Measurements from ENCODE around the gene CIC.
A peak's percentile ranks its signal among the peaks of the same experiment; 100 is the strongest.

The CIC gene

GRCh38 chr19:42281146-42281826 lies 12.2 kb downstream of the CIC start:
- H3K4me3 ChIP-seq (ENCODE audit: low read depth, low read length) = peak overlapping the region; percentile 72
- DNase-seq (ENCODE audit: low read depth, low spot score) = peak; percentile 40
- in situ Hi-C loops (cut with HindIII; ENCODE audit: low sequenced_read_pairs) = no loop called here
- no peak for TF ChIP-seq CTCF (IDR thresholded peaks at IDR 0.05; ENCODE audit: low read depth, low read length)

GRCh38 chr19:42281827-42282762 lies 13.0 kb downstream of the CIC start:
- in situ Hi-C loops (cut with HindIII; ENCODE audit: low sequenced_read_pairs) = no loop called here
- peak overlapping the region; percentile 72 for H3K4me3 ChIP-seq (ENCODE audit: low read depth, low read length)
- peak; percentile 64 for DNase-seq (ENCODE audit: low read depth, low spot score)
- TF ChIP-seq CTCF (IDR thresholded peaks at IDR 0.05; ENCODE audit: low read depth, low read length) = no peak

GRCh38 chr19:42282819-42283187 lies 13.8 kb downstream of the CIC start:
- no peak for DNase-seq (ENCODE audit: low read depth, low spot score)
- in situ Hi-C loops (cut with HindIII; ENCODE audit: low sequenced_read_pairs) = no loop called here

GRCh38 chr19:42283188-42284065 lies 14.4 kb downstream of the CIC start:
- DNase-seq (ENCODE audit: low read depth, low spot score) = peak; percentile 95
- H3K4me3 ChIP-seq (ENCODE audit: low read depth, low read length) = peak overlapping the region; percentile 15
- no peak for TF ChIP-seq CTCF (IDR thresholded peaks at IDR 0.05; ENCODE audit: low read depth, low read length)
- in situ Hi-C loops (cut with HindIII; ENCODE audit: low sequenced_read_pairs) = no loop called here

More at GRCh38 chr19:42282819-42283187, 13.8 kb downstream of the CIC start:
- no peak for TF ChIP-seq CTCF (IDR thresholded peaks at IDR 0.05; ENCODE audit: low read depth, low read length)
- H3K4me3 ChIP-seq (ENCODE audit: low read depth, low read length) = no peak overlapping the region

- DNase-seq (ENCODE audit: low read depth, low spot score) = peak; percentile 65
- in situ Hi-C loops (cut with HindIII; ENCODE audit: low sequenced_read_pairs) = no loop called here
- peak overlapping the region; percentile 15 for H3K4me3 ChIP-seq (ENCODE audit: low read depth, low read length)
- TF ChIP-seq CTCF (IDR thresholded peaks at IDR 0.05; ENCODE audit: low read depth, low read length) = no peak
Observed at GRCh38 chr19:42284066-42284501, 15.0 kb downstream of the CIC start.
